Brain microvascular endothelial cell (primary cell): ENCODE measurements around the gene CDKL1.

Experiments
- DNase-seq: peaks from one replicate; pipeline ENCODE4 v3.0.0-alpha.2; 2020
- H3K27ac ChIP-seq: fragments of 250-450 bp; sonication (Bioruptor Pico); 2 replicates; pipeline ENCODE4 v1.5.1; 2020; ENCODE audit warnings: mild to moderate bottlenecking, moderate library complexity
- H3K27me3 ChIP-seq: fragments of 250-450 bp; sonication (Bioruptor Pico); replicated peaks from 2 replicates; pipeline ENCODE4 v1.5.1; 2020; ENCODE audit warnings: mild to moderate bottlenecking
- H3K36me3 ChIP-seq: fragments of 250-450 bp; sonication (Bioruptor Pico); replicated peaks from 2 replicates; pipeline ENCODE4 v1.5.1; 2020; ENCODE audit warnings: mild to moderate bottlenecking
- H3K4me3 ChIP-seq: 2 replicates; pipeline ENCODE4 v1.5.1; 2011; ENCODE audit warnings: low read depth, mild to moderate bottlenecking, control low read depth, low read length, moderate library complexity
- in situ Hi-C: cut with HindIII; loops from 2 replicates; pipeline ENCODE4 v1.10.0; 2017; ENCODE audit warnings: low sequenced_read_pairs, low pct_ligation_motif_present
- TF ChIP-seq, protein P1 (sequence below): IDR thresholded peaks from 2 replicates; pipeline ENCODE4 v1.5.1; 2011; ENCODE audit warnings: low read depth, mild to moderate bottlenecking, moderate library complexity, low read length, control low read depth, inconsistent platforms; ENCODE audit errors: missing control alignments

The CDKL1 gene

DNA sequence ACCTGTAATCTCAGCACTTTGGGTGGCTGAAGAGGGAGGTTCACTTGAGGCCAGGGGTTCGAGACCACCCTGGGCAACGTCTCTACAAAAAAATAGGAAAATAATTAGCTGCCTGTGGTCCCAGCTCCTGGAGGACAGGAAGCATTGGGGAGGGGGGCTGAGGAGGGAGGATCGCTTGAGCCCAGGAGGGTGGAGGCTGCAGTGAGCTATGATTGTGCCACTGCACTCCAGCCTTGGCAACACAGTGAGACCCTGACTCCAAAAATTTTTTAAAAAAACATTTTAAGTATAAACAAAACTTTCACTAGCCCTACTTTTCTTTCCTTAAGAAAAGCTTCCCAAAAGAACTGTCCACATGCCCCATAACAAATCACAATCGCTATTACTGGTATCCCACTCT is 86.2 kb downstream of the CDKL1 start:
- no peak for DNase-seq
- in situ Hi-C loops = no loop called here
- H3K27ac ChIP-seq = no peak overlapping the region
- H3K4me3 ChIP-seq = no peak overlapping the region
- H3K27me3 ChIP-seq = no peaks in the 10 kb centered on the region
- H3K36me3 ChIP-seq = peaks cover 3% of the 10 kb centered on the region
- TF ChIP-seq, protein P1, sequence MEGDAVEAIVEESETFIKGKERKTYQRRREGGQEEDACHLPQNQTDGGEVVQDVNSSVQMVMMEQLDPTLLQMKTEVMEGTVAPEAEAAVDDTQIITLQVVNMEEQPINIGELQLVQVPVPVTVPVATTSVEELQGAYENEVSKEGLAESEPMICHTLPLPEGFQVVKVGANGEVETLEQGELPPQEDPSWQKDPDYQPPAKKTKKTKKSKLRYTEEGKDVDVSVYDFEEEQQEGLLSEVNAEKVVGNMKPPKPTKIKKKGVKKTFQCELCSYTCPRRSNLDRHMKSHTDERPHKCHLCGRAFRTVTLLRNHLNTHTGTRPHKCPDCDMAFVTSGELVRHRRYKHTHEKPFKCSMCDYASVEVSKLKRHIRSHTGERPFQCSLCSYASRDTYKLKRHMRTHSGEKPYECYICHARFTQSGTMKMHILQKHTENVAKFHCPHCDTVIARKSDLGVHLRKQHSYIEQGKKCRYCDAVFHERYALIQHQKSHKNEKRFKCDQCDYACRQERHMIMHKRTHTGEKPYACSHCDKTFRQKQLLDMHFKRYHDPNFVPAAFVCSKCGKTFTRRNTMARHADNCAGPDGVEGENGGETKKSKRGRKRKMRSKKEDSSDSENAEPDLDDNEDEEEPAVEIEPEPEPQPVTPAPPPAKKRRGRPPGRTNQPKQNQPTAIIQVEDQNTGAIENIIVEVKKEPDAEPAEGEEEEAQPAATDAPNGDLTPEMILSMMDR = no peak

DNA sequence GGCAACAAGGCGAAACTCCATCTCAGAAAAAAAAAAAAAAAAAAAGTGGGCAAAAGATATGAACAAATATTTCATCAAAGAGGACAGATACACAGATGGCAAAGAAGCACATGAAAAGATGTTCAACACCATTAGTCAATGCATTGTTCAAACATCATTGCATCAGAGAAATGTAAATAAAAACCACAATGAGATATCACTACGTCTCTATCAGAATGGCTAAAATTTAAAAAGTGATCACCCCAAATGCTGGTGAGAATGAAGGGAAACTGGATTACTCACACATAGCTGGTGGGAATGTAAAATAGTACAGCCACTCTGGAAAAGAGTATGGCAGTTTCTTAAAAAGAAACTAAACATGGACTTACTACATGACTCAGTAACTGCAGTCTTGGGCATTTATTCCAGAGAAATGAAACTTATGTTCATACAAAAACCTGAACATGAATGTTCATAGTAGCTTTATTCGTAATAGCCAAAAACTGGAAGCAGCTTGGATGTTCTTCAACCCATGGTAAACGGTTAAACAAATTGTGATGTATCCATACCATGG is 88.2 kb downstream of the CDKL1 start:
- no peak for DNase-seq
- Histone ChIP-seq H3K27me3 (no peaks in the 10 kb centered on the region), H3K4me3 (no peak overlapping the region), H3K27ac (no peak overlapping the region), H3K36me3 (no peaks in the 10 kb centered on the region)
- TF ChIP-seq, protein P1 = no peak
- in situ Hi-C loops = no loop called here

GRCh38 chr14:50303744-50304471 is 92.8 kb downstream of the CDKL1 start:
- no peak for DNase-seq
- Histone ChIP-seq H3K4me3 (no peak overlapping the region), H3K27me3 (no peaks in the 10 kb centered on the region), H3K27ac (no peak overlapping the region), H3K36me3 (no peaks in the 10 kb centered on the region)
- in situ Hi-C loops = no loop called here
- TF ChIP-seq, protein P1 = no peak

- Histone ChIP-seq H3K27ac (no peak overlapping the region), H3K36me3 (no peaks in the 10 kb centered on the region), H3K27me3 (no peaks in the 10 kb centered on the region), H3K4me3 (no peak overlapping the region)
- in situ Hi-C loops = no loop called here
- no peak for DNase-seq
- TF ChIP-seq, protein P1 = no peak
These were observed 94.8 kb downstream of the CDKL1 start for GRCh38 chr14:50301914-50302313.

- TF ChIP-seq, protein P1 = no peak
- Histone ChIP-seq H3K36me3 (no peaks in the 10 kb centered on the region), H3K27ac (no peak overlapping the region), H3K4me3 (no peak overlapping the region), H3K27me3 (no peaks in the 10 kb centered on the region)
- in situ Hi-C loops = no loop called here
- DNase-seq = no peak
These were observed 97.1 kb downstream of the CDKL1 start for GRCh38 chr14:50299585-50299984.
